SK-MEL-5 (cell line): ENCODE data around the gene GRK1. TPM values are rescaled to one million over a fixed set of nuclear protein-coding genes. Genes with fewer than 3 reads are reported as not detected.

Experiments used
- total RNA-seq: library from RNA; depleted of rRNA; stranded (reverse); fragments of >200 nt; shearing (Covaris generic); gene quantifications from 2 replicates; pipeline ENCODE4 v1.2.3, GENCODE V29; 2014; rRNA removed

The GRK1 gene
- total RNA-seq, 1 experiment from 2014 or later, result not detected

Other genes with a start within 250 kb of the GRK1 start
- 0.53 and 0.80 TPM in 2 replicates for gene ADPRHL1, start 213.7 kb upstream of the GRK1 start, total RNA-seq
- gene DCUN1D2, start 176.5 kb upstream of the GRK1 start, total RNA-seq, result 7.8 and 9.8 TPM in 2 replicates
- gene TFDP1, start 82.5 kb upstream of the GRK1 start, total RNA-seq, result 41.4 and 45.6 TPM in 2 replicates
- not detected in 2 replicates for gene ATP4B, start 9.0 kb upstream of the GRK1 start, total RNA-seq
- 0.48 and 0.67 TPM in 2 replicates for gene TMEM255B, start 92.0 kb downstream of the GRK1 start, total RNA-seq
- gene GAS6, start 196.9 kb downstream of the GRK1 start, total RNA-seq, result 5.8 and 6.3 TPM in 2 replicates